ENCODE data around the gene GGACT.
A peak's percentile ranks its signal among the peaks of the same experiment; 100 is the strongest.

GGACT gene

GRCh38 chr13:100510208-100510957, 78.2 kb downstream of the GGACT start:
- DNase-seq, result no peak

DNA sequence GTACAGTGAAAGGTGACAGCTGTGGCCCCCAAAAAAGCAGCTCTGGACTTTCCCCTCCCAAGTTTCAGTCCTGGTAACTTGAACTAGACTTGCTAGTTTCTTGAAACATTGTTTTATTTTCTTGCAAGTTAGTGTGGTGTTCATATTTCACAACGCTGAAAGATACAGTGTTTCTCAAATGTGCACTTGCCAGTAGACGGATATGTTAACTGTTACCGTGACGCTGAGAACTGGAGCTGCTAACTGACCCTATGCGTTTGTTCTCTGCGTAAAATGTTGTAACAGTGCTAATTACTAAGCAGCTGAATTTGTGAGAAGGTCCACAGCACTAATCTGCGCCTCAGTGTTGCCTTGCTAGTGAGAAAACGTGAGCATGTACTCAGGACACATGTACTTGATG, 79.6 kb downstream of the GGACT start:
- no peak for DNase-seq

DNA sequence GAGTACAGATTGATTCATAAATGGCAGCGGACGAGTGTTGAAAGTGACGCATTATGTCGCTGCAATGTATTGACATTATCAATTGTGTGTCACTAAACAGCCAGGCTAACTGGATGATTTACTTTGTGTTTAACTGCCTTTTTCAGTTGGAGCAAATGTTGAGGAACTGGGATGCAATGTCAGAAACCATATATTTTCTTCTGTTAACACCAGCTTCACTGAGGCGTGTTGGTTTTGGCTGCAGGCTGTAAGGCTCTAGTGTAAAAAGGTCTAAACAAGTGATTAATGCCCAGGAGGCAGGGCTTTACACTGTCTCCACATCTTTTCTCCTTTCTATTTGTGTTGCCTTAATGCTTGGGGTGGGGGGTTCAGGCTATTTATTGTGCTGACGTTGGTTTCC, 80.1 kb downstream of the GGACT start:
- no peak for DNase-seq

- peak; percentile 41 for DNase-seq
Measured at GRCh38 chr13:100506600-100507422, 81.8 kb downstream of the GGACT start.

GRCh38 chr13:100506154-100506553, 82.4 kb downstream of the GGACT start:
- peak; percentile 64 for DNase-seq

DNA sequence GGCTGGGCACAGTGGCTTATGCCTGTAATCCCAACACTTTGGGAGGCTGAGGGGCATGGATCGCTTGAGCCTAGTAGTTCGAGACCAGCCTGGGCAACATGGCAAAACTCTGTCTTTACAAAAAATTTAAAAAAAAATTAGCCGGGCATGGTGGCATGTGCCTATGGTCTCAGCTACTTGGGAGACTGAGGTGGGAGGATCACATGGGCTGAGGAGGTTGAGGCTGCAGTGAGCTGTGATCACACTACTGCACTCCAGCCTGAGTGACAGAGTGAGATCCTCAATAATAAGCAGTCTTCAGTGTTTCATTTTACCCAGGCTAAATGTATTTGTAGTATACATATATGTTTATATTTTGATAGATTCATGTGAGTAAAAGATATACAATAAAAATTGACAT, 85.0 kb downstream of the GGACT start:
- DNase-seq, result no peak

- no peak for DNase-seq
Measured at GRCh38 chr13:100502446-100502845, 86.1 kb downstream of the GGACT start.

DNA sequence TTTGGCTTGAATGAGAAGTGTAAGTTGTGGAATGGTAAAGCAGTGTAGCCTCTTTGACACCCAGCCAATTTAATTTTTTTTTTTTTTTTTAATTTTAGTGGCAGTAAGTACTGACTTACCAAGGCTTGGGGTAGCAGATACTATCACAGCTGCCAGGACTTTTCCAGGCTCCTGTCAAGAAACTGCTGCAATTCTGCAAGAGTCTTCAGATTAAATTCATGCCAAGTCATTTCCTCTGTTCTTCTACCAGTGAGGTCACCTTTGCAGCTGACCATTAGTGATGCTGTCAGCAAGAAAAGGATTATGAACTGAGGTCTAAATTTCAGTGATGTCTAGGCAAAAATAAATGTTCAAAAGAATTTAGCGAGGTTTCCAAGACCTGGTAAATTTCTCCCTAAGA, 91.2 kb downstream of the GGACT start:
- DNase-seq, result no peak

DNA sequence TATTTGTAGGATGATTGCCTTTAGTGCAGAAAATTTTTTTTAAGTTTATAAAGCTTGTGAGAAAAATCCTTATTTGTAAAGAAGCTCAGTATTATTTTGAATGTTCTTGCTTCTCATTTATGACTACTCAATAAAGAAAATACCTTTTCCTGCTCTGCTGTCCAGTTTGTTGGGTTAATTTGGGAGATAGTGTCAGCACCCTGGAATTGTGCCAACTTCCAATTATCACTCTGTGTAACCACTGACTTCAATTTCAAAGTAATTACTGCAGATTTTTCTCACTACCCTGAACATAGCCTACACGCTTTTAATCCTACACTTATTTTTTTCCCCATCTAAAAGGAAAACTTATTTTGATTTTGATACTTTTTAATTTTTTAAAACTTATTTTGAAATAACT, 93.1 kb downstream of the GGACT start:
- no peak for DNase-seq

GRCh38 chr13:100493418-100493817, 95.2 kb downstream of the GGACT start:
- no peak for DNase-seq

DNA sequence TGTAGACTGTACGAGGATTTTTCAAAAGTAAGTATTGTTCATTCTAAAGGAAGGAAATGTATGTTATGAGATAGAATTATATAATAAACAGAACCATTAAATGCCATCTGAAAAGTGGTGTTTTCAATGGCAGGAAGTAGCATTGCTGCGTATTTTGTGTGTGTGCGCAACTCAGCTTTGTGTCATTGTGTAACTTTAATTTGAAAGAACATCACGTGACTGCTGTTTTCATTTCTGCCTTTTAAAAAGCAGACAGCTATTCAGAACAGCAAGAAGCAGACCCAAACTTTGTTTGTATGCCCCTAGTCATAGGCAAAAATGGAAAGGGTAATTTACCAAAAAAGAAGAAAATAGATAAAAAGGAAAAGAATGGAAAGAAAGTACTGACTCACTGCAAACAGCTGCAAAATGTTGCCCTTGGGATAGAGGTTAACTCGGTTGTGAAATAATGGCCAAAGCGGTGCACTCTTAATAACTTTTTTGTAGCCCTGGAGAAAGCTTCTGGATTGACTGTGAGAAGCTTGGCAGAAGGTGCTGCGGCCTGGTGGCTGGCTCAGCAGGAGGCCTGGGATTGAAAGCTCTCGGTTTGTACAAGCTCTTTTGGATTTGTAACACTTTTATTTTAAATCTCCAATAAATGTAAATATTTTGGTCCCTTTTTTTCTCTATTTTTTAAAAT, 97.3 kb downstream of the GGACT start:
- DNase-seq, result no peak

- DNase-seq, result no peak
Measured at GRCh38 chr13:100490692-100491091, 97.9 kb downstream of the GGACT start.

GRCh38 chr13:100485265-100485664, 103.3 kb downstream of the GGACT start:
- no peak for DNase-seq

DNA sequence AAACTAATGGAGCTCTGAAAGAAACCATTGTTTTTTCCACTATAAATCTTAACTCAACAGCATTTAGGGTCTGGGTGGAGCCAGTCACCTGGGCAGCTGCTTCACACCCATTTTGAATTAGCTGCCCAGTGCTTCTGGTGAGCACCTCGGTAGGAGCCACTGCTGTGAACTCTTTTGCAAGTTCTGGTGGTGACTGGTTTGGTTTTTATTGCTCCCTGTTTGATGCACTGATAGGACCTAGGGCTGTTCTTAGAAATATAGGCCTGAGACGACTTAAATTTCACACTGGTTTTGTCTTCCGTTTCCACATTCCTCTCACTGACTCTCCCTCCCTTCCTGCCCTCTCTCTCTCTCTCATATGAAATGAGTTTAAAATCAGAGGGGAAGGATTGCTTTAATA, 103.9 kb downstream of the GGACT start:
- peak; percentile 20 for DNase-seq

- DNase-seq, result peak; percentile 6
Measured at GRCh38 chr13:100483841-100484381, 104.7 kb downstream of the GGACT start.

- DNase-seq, result no peak
Measured at GRCh38 chr13:100483139-100483538, 105.5 kb downstream of the GGACT start.

DNA sequence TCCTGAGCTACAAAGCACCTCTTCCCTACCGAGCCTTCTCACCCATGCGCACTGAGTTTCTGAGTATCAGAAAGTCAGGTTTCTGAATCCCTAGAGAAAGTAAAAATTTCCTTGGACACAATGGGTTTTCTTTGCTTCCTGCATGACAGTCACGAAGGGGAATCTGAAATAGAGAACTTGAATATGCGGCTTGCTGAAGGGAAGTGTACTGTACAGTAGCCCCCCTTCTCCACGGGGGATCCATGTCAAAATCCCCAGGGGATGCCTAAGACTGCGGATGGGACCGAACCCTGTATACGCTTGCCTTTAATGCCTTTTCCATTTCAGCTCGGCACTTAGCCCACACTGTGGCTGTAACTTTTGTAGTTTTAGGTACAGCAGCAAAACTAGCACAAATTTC, 107.9 kb downstream of the GGACT start:
- DNase-seq, result no peak
